ENCODE measurements around the gene NDUFC2.
A peak's percentile ranks its signal among the peaks of the same experiment; 100 is the strongest.
"Not testable (repeated sequence)": the region's sequence is repeated elsewhere in the genome, so short reads cannot be mapped to it uniquely, and the experiment has no call there.

NDUFC2 gene

GRCh38 chr11:78054971-78055370 is 24.7 kb downstream of the NDUFC2 start:
- DNase-seq (ENCODE audit: low spot score) = no peak

DNA sequence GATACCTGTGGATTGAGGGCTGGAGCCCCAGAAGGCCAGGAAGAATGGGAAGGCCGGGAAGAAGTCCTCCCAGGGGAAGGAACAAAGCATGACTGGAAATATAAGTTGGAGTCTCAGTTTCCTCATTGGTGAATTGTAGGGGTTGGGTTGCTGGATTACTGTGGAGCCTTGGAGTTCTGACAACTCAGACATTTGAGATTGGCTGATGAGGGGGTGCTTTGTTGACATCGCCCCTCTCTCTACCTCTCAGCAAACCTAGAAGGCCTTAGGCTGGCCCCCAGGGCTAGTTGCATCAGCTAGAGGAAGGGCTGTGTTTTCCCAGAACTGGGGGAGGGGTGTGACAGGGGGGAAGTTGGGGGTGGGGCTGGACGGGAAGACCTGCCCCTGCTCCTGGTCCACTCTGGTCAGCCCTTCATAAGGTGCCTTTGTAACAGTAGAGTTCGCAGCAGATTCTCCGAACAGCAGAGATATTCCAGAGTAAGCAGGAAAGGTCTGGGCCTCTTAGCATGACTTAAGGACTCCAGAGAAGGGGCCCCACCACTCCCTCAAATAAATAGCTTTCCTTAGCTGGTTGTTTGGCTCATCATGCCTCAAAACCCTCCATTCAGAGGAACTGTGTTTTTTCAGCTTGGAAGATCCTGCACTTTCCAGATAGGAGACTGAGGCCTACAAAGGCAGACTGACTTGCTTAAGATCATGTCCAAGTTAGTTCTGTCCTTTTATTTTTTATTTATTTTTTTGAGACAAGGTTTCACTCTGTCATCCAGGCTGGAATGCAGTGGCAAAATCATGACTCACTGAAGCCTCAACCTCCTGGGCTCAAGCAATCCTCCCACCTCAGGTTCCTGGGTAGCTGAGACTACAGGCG is 28.5 kb downstream of the NDUFC2 start:
- DNase-seq (ENCODE audit: low spot score) = no peak

- DNase-seq (ENCODE audit: low spot score) = no peak
Observed at GRCh38 chr11:78049348-78049747, 30.3 kb downstream of the NDUFC2 start.

- DNase-seq (ENCODE audit: low spot score) = no peak
Observed at GRCh38 chr11:78048561-78048960, 31.1 kb downstream of the NDUFC2 start.

DNA sequence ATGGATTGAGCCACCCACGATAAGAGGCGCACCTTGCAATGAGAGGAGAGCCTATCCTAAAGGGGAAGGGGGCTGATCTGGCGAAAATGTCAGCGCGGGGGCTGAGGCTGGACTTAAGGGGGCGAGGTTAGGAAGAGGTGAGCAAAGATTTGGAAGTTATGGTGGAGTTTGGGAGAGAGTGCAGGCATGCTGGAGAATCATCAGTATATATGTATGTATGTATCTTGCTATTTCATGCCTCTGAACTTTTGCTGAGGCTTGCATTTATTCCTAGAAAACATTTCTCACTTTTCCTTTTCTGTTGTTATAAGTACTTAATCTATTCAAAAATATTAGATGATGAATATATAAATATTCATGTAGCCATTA is 33.2 kb downstream of the NDUFC2 start:
- no peak for DNase-seq (ENCODE audit: low spot score)

DNA sequence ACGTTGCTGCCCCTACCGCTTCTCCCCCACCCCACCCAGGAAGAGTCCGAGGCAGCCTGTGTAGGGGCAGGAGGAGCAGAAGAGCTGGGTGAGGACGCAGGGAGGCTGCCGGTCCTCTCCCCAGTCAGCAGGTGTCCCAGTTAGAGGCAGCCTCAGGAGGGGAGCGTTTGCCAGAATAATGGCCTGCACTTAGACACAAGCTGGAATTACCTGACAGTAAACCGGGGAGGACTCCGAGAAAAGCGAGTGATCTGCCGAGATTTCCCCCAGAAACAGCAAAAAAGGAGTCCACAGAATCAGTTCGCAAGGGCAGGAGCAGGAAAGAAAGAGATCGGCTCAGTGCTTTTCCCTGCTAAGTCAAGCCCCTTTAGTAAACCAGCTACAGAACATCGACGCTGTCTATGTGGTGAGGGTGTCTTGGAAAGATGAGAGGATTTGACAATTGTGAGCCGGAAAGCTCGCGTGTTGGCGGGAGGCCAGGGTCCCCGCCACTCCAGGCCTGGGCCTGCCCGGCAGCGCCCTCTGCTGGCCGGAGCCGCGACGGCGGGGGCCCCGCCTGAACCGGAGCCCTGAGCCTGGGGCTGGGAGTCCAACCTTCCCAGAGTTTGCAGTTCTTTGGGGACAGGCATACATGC is 33.7 kb downstream of the NDUFC2 start:
- peak; percentile 80 for DNase-seq (ENCODE audit: low spot score)

DNA sequence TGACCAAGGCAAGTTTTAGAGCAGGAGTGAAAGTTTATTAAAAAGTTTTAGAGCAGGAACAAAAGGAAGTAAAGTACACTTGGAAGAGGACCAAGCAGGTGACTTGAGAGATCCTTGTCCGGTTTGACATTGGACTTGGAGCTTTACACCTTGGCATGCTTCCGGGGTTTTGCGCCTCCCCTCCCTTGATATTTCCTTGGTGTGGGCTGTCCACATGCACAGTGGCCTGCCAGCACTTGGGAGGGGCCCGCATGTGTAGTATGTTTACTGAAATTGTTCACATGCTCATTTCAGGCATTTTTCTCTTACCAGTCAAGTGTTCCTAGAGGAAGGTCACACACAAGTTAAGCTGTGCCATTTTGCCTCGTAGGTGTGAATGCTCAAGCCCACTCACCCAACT is 35.0 kb downstream of the NDUFC2 start:
- DNase-seq (ENCODE audit: low spot score) = no peak

GRCh38 chr11:78041843-78042440 is 37.7 kb downstream of the NDUFC2 start:
- no peak for DNase-seq (ENCODE audit: low spot score)

- not testable (repeated sequence) for DNase-seq (ENCODE audit: low spot score)
Observed at GRCh38 chr11:78041380-78041719, 38.3 kb downstream of the NDUFC2 start.

DNA sequence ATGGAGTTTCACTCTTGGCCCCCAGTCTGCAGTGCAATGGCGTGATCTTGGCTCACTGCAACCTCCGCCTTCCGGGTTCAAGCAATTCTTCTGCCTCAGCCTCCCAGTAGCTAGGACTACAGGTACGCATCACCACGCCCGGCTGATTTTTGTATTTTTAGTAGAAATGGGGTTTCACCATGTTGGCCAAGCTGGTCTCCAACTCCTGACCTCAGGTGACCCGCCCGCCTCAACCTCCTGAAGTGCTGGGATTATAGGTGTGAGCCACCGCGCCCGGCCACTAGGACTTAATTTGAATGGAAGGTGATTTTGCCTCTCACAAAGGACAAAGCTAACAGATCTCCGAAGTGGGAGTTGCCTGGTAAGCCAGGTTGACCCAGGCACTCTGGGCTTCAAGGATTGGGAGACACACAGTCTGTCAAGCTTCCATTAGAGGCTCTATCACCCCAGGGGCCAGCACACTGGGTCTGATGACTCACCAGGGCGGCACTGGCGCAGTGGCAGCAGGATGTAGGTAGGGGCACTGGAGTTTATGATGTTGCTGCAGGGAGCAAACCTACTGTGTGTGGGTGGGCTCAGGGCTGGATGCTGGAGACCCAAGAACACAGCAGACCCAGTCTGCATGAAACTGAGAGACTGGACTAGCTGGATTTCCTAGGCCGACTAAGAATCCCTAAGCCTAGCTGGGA is 38.8 kb downstream of the NDUFC2 start:
- no peak for DNase-seq (ENCODE audit: low spot score)

- peak; percentile 61 for DNase-seq (ENCODE audit: low spot score)
Observed at GRCh38 chr11:78039919-78040671, 39.6 kb downstream of the NDUFC2 start.

GRCh38 chr11:78039391-78039918 is 40.2 kb downstream of the NDUFC2 start:
- no peak for DNase-seq (ENCODE audit: low spot score)

DNA sequence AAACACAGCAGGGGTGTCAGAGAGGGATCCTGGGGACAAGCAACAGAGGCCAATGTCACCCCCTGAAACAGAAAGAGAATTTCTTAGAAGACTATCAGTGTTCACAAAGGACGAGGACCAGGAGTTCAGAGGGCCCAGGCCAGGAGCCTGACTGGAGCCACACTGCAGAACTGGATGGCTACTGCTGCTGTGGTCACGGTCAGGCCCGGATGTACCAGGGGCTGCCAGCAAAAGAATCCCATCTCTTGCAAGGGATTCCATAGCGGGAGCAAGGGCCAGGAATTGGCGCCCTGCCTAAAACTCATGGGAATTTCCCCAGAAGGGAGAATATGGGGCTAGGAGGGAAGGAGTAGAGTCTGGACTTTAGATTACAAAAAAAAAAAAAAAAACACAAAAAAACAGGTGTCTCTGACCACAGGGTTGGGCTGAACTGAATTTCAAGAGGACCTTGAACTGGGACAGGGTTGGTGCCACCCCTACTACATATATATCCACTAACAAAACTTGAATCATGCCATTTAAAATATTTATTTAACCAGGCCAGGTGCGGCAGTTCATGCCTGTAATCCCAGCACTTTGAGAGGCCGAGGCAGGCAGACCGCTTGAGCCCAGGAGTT is 40.9 kb downstream of the NDUFC2 start:
- no peak for DNase-seq (ENCODE audit: low spot score)

GRCh38 chr11:78037825-78038620 is 41.6 kb downstream of the NDUFC2 start:
- DNase-seq (ENCODE audit: low spot score) = no peak

DNA sequence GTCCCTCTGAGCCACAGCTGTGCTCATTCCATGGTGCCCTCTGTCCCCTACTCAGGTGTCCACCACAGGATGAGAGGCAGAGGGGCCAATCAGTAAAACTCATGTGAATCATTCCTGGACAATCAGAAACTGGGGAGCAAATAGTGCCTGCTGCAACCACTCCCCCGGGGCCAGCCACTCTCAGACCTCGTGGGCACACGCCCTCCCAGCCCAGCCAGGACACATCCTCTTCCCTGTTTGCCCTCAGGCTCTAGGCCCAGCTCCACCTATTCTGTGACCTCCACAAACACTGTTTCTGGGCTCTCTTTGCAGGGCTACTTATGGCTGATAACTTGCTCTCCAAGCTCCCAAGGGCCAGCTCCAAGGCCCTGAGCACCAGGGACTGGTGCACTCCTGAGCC is 42.6 kb downstream of the NDUFC2 start:
- DNase-seq (ENCODE audit: low spot score) = no peak

DNA sequence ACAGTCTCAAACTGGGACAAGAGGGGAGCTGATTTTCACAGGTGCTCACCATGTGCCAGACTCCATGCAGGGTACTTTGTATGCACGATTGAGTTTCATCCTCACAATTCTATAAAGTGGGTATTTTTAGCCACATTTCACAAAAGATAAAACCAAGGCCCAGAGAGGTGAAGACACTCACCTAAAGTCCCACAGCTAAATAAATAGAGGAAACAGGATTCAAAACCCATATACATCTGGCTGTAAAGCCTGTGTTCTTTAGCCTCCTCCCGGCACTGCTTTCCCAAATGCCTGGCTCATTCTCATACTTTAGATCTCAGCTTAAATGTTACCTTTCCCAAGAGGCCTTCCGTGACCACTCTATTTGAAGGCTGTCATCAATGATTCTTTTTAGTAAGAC is 43.3 kb downstream of the NDUFC2 start:
- DNase-seq (ENCODE audit: low spot score) = no peak

DNA sequence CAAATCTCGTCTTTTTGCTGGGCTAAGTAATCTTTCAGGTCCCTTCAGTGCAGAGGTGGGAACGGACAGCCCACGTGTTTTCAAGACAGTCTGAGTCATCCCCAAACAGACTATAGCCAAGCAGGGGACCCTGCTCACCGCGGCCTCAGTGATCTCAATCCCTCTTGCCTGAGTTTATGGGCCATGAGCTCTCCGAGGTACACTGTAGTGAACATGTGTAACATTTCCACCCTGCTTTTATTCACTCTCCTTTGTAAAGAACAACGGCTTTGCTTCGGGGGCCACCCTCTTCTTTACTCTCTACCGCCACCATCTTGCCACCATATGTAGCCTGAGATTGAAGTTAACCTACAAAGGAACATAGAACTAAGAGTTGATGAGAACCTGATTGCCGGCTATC is 45.0 kb downstream of the NDUFC2 start:
- DNase-seq (ENCODE audit: low spot score) = no peak

GRCh38 chr11:78033040-78033439 is 46.6 kb downstream of the NDUFC2 start:
- DNase-seq (ENCODE audit: low spot score) = no peak

GRCh38 chr11:78032090-78032489 is 47.6 kb downstream of the NDUFC2 start:
- DNase-seq (ENCODE audit: low spot score) = no peak

GRCh38 chr11:78031629-78032028 is 48.0 kb downstream of the NDUFC2 start:
- no peak for DNase-seq (ENCODE audit: low spot score)

Measured in pons (tissue), 1 donor.